ENCODE measurements around the gene GUCY2F.

- TF ChIP-seq CTCF (IDR thresholded peaks at IDR 0.05) (no peak), ZNF317 (CRISPR knock-in tag; IDR thresholded peaks at IDR 0.05; ENCODE audit: borderline replicate concordance, low read depth) (no peak), E2F1 (CRISPR knock-in tag; IDR thresholded peaks at IDR 0.05) (no peak), ELF4 (CRISPR knock-in tag; IDR thresholded peaks at IDR 0.05; ENCODE audit: low read depth) (no peak), HMGA2 (CRISPR knock-in tag; IDR thresholded peaks at IDR 0.05) (no peak), KAT7 (CRISPR knock-in tag; IDR thresholded peaks at IDR 0.05; ENCODE audit: borderline replicate concordance) (no peak), ATF3 (CRISPR knock-in tag; conservative IDR thresholded peaks at IDR 0.05) (no peak), RELA (CRISPR knock-in tag; IDR thresholded peaks at IDR 0.05; ENCODE audit: borderline replicate concordance) (no peak), SMAD3 (CRISPR knock-in tag; IDR thresholded peaks at IDR 0.05; ENCODE audit: borderline replicate concordance) (no peak), ESRRA (CRISPR knock-in tag; IDR thresholded peaks at IDR 0.05; ENCODE audit: borderline replicate concordance) (no peak), AFF4 (CRISPR knock-in tag; IDR thresholded peaks at IDR 0.05; ENCODE audit: borderline replicate concordance) (no peak), RORB (CRISPR knock-in tag; IDR thresholded peaks at IDR 0.05) (no peak), SMAD4 (CRISPR knock-in tag; IDR thresholded peaks at IDR 0.05) (no peak), PRDM15 (CRISPR knock-in tag; IDR thresholded peaks at IDR 0.05) (no peak)
Observed at GRCh38 chrX:109327251-109327650, 154.6 kb downstream of the GUCY2F start.
